HG03066 (cell line): ENCODE measurements around the gene BCL11B.

Experiments
- ATAC-seq: cut with Tn5 transposase; IDR thresholded peaks from one replicate; pipeline ENCODE4 v1.9.1; 2021; ENCODE audit warnings: low read depth; ENCODE audit not compliant: unreplicated experiment

BCL11B gene

GRCh38 chr14:99125616-99126431, 146.2 kb downstream of the BCL11B start:
- ATAC-seq, result no peak

- ATAC-seq, result no peak
These were observed 146.9 kb downstream of the BCL11B start for GRCh38 chr14:99125113-99125512.

GRCh38 chr14:99124482-99125105, 147.4 kb downstream of the BCL11B start:
- no peak for ATAC-seq

DNA sequence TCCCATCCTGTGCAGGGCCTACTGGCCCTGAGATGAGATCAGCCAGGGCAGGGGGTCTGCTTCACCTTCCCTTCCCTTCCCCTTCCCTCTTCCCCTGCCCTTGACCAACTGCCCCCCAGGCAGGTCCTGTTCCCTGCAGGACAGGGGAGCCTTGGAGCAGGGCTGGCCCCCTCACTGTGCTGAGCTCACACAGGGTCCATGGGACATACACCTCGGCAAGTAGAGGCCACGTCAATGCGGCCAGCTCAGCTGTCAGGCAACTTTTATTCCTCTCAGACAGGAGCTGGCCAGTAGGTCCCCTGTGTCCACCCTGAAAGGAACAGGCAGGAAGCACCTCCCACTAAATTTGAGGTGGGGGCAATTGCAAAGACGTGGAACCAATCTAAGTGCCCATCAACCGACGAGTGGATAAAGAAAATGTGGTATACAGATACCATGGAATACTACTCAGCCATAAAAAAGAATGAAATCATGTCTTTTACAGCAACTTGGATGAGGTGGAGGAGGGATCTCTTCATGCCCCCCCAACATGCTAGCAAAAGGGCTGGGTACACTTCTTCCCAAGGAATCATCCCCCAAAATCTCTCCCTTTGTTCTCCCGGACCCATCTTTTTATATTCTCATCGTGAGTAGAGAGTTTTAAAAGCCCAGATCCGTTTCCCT, 148.7 kb downstream of the BCL11B start:
- no peak for ATAC-seq

GRCh38 chr14:99122521-99123125, 149.4 kb downstream of the BCL11B start:
- no peak for ATAC-seq

DNA sequence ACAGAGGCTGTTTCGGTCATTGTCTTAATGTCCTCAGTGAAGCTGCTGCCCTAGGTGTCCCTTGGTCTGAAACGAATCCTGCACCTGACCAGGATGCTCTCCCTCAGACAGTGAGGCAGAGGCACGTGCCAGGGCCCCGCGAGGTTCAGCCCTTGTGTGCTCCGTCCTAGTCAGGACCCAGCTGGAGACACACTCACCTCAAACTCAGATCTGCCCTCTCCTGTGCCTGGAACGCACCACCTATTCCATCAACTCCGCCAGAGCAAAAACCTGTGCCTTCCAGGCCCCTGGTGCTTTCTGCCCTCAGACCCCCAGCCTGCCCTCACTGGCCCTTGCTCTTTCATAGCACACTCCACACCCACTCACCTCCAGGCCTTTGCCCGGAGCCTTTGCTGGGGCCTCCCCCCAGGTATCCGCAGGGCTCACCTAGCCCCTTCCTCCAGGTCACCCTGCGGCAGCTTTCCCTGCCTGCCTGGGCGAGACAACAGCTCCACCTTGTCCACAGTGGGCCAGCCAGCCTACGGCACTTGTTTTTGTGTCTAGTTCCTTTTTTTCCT, 150.6 kb downstream of the BCL11B start:
- no peak for ATAC-seq

DNA sequence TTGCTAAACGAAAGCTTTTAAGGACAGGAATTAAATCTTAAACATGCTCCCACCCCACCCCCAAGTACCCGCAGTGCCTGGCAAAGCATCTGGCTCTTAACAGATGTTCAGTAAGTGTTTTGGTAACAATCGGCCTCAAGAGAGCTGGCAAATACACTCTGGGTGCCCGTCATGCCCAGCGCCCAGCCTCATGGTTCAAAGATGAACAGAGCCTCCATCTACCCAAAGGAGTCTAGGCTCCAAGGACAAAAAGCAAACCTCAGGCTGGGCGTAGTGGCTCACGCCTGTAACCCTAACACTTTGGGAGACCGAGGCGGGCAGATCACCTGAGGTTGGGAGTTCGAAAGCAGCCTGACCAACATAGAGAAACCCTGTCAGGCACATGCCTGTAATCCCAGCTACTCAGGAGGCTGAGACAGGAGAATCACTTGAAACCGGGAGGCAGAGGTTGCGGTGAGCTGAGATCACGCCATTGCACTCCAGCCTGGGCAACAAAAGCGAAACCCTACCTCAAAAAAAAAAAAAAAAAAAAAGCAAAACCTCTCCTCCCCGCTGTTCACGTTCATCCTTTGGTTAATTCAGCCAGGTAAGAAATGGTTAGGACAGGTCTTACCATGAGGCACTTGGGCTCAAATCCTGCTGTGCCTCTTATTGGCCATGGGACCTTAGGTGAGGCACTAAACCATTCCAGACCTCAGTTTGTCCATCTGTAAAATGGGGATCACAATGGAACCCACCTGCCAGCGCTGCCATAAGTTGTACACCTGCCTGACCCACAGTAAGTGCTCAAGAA, 151.3 kb downstream of the BCL11B start:
- ATAC-seq, result no peak

GRCh38 chr14:99119554-99120525, 152.2 kb downstream of the BCL11B start:
- ATAC-seq, result no peak
